Lower lobe of right lung (tissue), 2 donors: ENCODE measurements around the gene QRICH2. TPM values are rescaled to one million over a fixed set of nuclear protein-coding genes. Genes with fewer than 3 reads are reported as not detected.

ENCODE experiments used
- ATAC-seq, 2 donors: fragments of 200-7000 bp; cut with Tn5 transposase; one replicate each; pipeline ENCODE4 v1.9.1; 2020 to 2022; ENCODE audit warnings: mild to moderate bottlenecking in 2 of 2, moderate library complexity in 2 of 2
- DNase-seq: peaks from one replicate; pipeline ENCODE4 v3.0.0-alpha.2; 2020
- H3K27ac ChIP-seq: fragments of 200-600 bp; one replicate; pipeline ENCODE4 v1.8.0; 2022
- H3K27me3 ChIP-seq: fragments of 200-600 bp; one replicate; pipeline ENCODE4 v1.8.0; 2022; ENCODE audit warnings: low read depth
- H3K36me3 ChIP-seq: fragments of 200-600 bp; one replicate; pipeline ENCODE4 v1.8.0; 2022; ENCODE audit warnings: mild to moderate bottlenecking
- H3K4me1 ChIP-seq: fragments of 200-600 bp; one replicate; pipeline ENCODE4 v1.8.0; 2022
- H3K4me3 ChIP-seq: fragments of 200-600 bp; one replicate; pipeline ENCODE4 v1.8.0; 2022; ENCODE audit warnings: mild to moderate bottlenecking
- H3K9me3 ChIP-seq: fragments of 200-600 bp; one replicate; pipeline ENCODE4 v1.8.0; 2022
- intact Hi-C: fragments of 100-400 bp; cut with DNase I; formaldehyde crosslinking; loops from one replicate; pipeline ENCODE4 v1.11.0; 2022
- total RNA-seq: library from RNA; stranded (reverse); fragmentation: NEBNext Ultra II Directional; extraction: Animal tissue kit (Norgen Biotek cat#: 25700); gene quantifications from one replicate; pipeline ENCODE4 v1.2.1, GENCODE V29; 2021
- TF ChIP-seq, protein P1 (sequence below): fragments of 200-600 bp; IDR thresholded peaks from one replicate; pipeline ENCODE4 v1.8.0; 2022; ENCODE audit warnings: antibody characterized with exemption, mild to moderate bottlenecking
- donor health status: DM: no; HTN: yes; CAD: no; lungs with severe emphysema.

The QRICH2 gene
- total RNA-seq, 1 donor from 2014 or later: 4.5 TPM

GRCh38 chr17:76237859-76238313 is 70.2 kb downstream of the QRICH2 start:
- TF ChIP-seq, protein P1, sequence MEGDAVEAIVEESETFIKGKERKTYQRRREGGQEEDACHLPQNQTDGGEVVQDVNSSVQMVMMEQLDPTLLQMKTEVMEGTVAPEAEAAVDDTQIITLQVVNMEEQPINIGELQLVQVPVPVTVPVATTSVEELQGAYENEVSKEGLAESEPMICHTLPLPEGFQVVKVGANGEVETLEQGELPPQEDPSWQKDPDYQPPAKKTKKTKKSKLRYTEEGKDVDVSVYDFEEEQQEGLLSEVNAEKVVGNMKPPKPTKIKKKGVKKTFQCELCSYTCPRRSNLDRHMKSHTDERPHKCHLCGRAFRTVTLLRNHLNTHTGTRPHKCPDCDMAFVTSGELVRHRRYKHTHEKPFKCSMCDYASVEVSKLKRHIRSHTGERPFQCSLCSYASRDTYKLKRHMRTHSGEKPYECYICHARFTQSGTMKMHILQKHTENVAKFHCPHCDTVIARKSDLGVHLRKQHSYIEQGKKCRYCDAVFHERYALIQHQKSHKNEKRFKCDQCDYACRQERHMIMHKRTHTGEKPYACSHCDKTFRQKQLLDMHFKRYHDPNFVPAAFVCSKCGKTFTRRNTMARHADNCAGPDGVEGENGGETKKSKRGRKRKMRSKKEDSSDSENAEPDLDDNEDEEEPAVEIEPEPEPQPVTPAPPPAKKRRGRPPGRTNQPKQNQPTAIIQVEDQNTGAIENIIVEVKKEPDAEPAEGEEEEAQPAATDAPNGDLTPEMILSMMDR: no peak
- H3K4me1 ChIP-seq: peaks cover 22% of the 10 kb centered on the region
- intact Hi-C loops: no loop called here

GRCh38 chr17:76236603-76237002 is 71.5 kb downstream of the QRICH2 start:
- Histone ChIP-seq H3K4me3 (no peak overlapping the region), H3K9me3 (no peaks in the 10 kb centered on the region), H3K27ac (no peak overlapping the region), H3K4me1 (peaks cover 15% of the 10 kb centered on the region), H3K27me3 (peaks cover 7% of the 10 kb centered on the region), H3K36me3 (no peaks in the 10 kb centered on the region)
- intact Hi-C loops: no loop called here
- TF ChIP-seq, protein P1: no peak
- DNase-seq: no peak
- no peak for ATAC-seq

More at GRCh38 chr17:76237859-76238313, 70.2 kb downstream of the QRICH2 start:
- Histone ChIP-seq H3K27ac (no peak overlapping the region), H3K4me3 (no peak overlapping the region), H3K9me3 (no peaks in the 10 kb centered on the region), H3K27me3 (peaks cover 15% of the 10 kb centered on the region), H3K36me3 (no peaks in the 10 kb centered on the region)
- ATAC-seq (no peak), DNase-seq (no peak)

GRCh38 chr17:76235883-76236282 is 72.2 kb downstream of the QRICH2 start:
- DNase-seq: no peak
- no peak for ATAC-seq
- H3K4me3 ChIP-seq: no peak overlapping the region
- TF ChIP-seq, protein P1: no peak
- peaks cover 5% of the 10 kb centered on the region for H3K27me3 ChIP-seq
- intact Hi-C loops: no loop called here
- no peaks in the 10 kb centered on the region for H3K36me3 ChIP-seq
- no peaks in the 10 kb centered on the region for H3K9me3 ChIP-seq
- no peak overlapping the region for H3K27ac ChIP-seq
- peaks cover 8% of the 10 kb centered on the region for H3K4me1 ChIP-seq

DNA sequence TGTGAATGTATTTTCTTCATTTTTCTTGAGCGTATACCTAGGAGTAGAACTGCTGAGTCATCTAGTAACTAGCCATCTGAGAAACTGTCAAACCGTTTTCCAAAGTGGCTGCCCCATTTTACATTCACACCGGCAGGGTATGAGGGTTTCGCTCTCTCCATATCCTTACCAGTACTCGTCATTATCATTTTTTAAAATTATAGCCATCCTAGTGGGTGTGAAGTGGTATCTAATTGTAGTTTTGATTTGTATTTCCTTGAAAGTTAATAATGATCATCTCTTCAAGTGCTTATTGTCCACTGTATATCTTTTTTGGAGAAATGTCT is 73.8 kb downstream of the QRICH2 start:
- no peak for ATAC-seq
- no peak for DNase-seq
- H3K4me1 ChIP-seq: no peaks in the 10 kb centered on the region
- H3K27ac ChIP-seq: no peak overlapping the region
- intact Hi-C loops: no loop called here
- H3K4me3 ChIP-seq: no peak overlapping the region
- H3K27me3 ChIP-seq: no peaks in the 10 kb centered on the region
- TF ChIP-seq, protein P1: no peak
- H3K36me3 ChIP-seq: no peaks in the 10 kb centered on the region
- no peaks in the 10 kb centered on the region for H3K9me3 ChIP-seq

- Histone ChIP-seq H3K4me3 (no peak overlapping the region), H3K36me3 (no peaks in the 10 kb centered on the region), H3K4me1 (no peaks in the 10 kb centered on the region), H3K9me3 (no peaks in the 10 kb centered on the region), H3K27me3 (no peaks in the 10 kb centered on the region), H3K27ac (no peak overlapping the region)
- DNase-seq (no peak), ATAC-seq (no peak)
- TF ChIP-seq, protein P1: no peak
- intact Hi-C loops: no loop called here
These were observed 74.3 kb downstream of the QRICH2 start for GRCh38 chr17:76233588-76234353.
